Stimulated activated CD8-positive, alpha-beta memory T cell treated with anti-CD3 and anti-CD28 coated beads, Interleukin-4, amount 100 ng/mL, for 48 hours (primary cell): ENCODE measurements around the gene CA12.

Source experiments
- DNase-seq: peaks from one replicate; pipeline ENCODE4 v3.0.0-alpha.2; 2020

CA12 gene

DNA sequence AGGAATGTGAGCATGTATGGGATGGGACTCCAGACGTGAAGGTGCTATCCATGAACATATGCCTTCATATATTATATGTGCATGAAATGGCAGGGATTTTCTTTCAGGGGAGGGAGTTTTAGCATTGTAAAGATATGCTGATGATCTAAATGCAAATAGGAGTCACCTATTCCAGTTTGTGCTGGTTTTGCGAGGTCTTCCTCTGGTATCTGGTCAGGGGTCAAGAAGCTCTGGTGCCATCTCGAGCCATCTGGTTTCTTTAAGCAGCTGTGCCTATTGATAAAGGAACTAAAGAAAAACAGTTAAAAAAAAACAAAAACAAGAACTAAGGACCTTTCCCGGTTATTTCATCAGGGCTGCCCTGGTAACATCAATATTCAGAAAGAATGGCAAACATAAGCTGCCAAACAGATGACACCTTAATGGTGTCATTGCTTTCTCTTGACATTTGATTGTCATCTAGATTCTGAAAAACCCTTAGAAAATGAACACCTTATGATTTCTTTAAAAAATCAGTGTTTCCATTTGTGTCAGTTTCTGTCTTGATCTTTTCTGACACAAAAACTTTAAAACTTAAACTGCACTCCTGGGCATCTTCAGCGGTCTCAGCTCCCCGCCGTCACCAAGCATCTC lies 81.6 kb downstream of the CA12 start:
- DNase-seq: no peak

- no peak for DNase-seq
Observed at GRCh38 chr15:63296195-63296594, 85.5 kb downstream of the CA12 start.

DNA sequence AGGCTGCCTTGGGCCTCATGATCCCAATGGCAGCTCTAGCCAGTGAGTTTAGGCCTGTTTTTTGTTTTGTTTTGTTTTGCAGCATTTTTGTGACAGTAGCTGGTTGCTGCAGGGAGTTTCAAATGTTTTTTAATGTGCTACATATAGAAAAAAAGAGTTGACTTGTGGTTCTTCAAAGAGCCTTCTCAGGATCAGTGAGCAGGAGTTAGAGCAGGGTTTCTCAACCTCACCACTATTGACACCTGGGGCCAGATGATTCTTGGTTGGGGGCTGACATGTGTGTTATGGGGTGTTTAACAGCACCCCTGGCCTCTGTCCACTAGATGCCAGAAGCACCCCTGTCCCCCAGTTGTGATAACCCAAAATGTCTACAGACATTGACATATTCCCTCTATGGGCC lies 86.3 kb downstream of the CA12 start:
- DNase-seq: no peak

DNA sequence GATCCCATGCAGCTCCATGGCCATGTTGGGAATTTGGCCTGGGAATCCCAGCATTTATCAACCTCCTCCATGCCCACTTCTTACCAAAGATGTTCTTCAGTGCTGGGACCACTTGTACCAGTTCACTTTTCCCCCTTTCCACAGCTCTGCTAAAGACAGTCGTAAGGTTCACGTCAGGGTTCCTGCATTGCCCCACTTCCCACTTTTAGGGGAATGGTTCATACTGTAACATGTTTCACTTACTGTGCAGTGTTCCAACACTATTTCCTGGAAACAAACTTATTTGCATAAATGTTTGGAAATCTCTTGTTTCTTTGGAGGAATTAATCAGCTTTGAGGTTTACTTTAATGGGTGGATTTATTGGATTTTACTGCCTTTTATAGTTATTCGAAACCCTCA lies 87.3 kb downstream of the CA12 start:
- DNase-seq: no peak

- no peak for DNase-seq
Observed at GRCh38 chr15:63292771-63293170, 88.9 kb downstream of the CA12 start.

DNA sequence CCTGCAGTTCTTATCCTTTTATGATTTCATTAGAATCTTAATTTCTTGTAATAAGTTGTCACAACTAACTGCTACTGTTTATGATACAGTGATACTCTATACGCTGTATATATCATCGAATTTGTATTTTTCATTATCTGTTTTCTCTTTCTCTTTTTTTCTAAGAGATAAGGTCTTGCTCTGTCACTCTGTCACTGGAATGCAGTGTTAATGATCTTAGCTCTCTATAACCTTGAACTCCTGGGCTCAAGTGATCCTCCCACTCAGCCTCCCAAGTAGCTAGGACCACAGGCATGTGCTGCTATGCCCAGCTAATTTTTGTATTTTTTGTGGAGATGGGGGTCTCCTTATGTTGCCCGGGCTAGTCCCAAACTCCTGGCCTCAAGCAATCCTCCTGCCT lies 89.4 kb downstream of the CA12 start:
- no peak for DNase-seq

DNA sequence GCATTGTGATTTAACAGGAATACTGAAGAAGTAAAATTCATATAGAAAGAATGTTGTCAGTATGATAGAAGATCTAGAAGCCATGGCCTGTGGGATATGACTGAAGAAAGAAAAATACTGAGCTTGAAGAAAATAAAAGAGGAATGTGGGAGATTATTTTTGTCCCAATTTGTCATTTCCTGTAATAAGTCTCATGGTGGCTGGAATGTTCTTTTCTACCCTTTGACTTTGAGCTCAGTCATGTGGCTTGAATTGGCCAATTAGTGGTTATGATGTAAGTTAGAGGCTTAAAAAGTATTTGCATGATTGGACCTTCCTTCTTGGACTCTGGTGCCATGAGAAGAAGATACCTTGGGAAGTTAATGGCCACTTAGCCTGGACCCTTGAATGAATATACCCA lies 90.1 kb downstream of the CA12 start:
- DNase-seq: no peak

DNA sequence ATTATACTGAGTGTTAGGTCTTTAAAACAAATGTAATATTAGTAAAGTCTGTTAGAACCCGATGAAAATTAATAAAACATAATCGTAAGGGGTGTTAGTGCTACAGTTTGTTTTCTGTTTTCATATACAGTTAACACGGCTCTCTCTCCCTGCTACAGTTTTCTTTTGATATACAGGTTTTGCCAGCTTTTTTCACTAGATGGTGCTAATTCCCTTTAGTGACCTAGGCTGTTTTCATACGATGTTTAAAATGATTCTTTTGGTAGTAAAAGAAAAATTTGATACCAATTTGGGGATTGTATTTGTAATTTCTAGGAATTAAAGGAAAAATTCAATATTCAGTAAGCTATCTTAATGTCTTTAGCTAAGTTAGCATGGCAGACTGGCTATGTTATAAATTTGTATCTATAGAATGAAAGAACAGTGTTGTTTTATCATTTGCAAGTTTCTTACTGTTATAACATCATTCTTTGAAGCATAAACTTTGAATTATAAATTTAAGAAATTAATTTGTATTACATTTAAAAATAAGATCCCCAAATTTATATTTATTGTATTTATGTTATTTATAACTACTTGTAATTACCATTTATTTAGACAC lies 92.8 kb downstream of the CA12 start:
- no peak for DNase-seq

DNA sequence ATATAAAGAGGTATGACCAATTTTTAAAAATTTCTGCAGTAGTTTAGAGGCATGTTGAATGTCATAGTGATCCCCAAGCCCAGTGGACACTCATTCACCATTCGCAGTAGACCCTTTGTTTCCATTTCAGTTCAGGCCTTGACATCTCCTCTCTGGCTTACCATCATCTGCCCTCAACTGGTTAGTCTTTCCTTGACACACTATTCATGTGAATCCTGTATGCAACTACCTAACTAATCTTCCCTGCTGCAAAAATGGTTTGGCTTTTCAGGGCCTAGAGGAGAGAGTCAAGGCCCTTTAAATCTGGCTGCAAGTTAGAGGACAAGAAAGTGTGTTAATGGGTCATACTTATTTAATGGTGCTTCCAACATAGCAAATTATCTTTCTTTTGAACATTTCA lies 93.3 kb downstream of the CA12 start:
- no peak for DNase-seq

DNA sequence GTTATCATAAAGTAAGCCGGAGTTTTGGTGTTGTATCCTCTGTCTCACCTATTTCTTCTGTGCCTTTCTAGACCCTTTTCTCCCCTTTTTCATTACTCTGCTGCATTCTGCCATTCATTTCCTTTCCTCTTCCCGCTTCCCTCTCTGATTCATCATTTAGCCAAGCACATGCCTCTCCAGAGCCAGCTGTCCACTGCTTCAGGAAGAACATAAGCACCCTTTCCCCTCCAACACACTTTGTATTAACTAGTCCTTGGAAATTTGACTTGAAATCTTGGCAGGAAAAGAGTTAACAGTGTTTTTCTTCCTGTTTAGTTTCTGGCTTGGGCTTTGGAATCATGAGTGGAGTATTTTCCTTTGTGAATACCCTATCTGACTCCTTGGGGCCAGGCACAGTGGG lies 94.5 kb downstream of the CA12 start:
- no peak for DNase-seq

GRCh38 chr15:63284335-63284734 lies 97.3 kb downstream of the CA12 start:
- DNase-seq: no peak

GRCh38 chr15:63283126-63283525 lies 98.5 kb downstream of the CA12 start:
- no peak for DNase-seq

DNA sequence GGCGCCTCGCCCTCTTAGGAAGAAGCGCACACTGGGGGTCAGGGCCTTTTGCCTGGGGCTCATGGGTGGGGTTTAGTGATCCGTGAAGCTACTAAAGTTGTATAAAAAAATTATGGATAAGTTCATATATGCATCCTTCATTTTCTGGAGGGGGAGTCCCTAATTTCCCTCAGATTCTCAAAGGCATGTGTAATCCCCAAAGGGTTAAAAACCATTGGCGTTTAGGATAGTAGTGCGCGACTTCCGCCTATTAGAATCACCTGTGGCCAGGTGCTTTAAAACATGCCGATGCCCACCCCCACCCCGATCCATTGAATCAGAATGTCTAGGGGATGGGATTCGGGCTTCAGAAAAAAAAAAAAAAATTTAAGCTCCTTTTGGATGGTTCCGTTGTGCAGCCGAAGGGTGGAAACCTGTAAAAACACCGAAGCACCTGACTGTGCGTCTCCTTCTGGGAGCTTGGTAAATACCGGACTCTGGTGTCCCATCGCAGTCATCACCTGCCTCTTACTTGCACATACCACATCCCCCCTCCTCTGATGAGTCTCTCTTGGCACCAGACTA lies 103.7 kb downstream of the CA12 start:
- DNase-seq: no peak

- peak; percentile 78 for DNase-seq
Observed at GRCh38 chr15:63277038-63277892, 104.4 kb downstream of the CA12 start, which contains the start of gene APH1B. TSS of gene APH1B (plus strand) at chr15:63277605. CDS start at chr15:63277624, 19 bp downstream.

- DNase-seq: no peak
Observed at GRCh38 chr15:63276342-63277037, 105.2 kb downstream of the CA12 start.

GRCh38 chr15:63274427-63274826 lies 107.2 kb downstream of the CA12 start:
- no peak for DNase-seq
